Skin of body (tissue), 2 donors: Measurements from ENCODE around the gene OSTN. TPM values are rescaled to one million over a fixed set of nuclear protein-coding genes. Genes with fewer than 3 reads are reported as not detected.
"Not testable (repeated sequence)": the region's sequence is repeated elsewhere in the genome, so short reads cannot be mapped to it uniquely, and the experiment has no call there.

Experiments used
- DNase-seq: peaks from one replicate; lab custom pipeline; 2025; lab: John Stamatoyannopoulos, UW
- total RNA-seq: library from RNA; depleted of rRNA; stranded (reverse); fragments of >200 nt; gene quantifications from one replicate; pipeline ENCODE4 v1.2.3, GENCODE V29; 2014

OSTN gene
- total RNA-seq, 1 donor from 2014 or later = 0.10 TPM

DNA sequence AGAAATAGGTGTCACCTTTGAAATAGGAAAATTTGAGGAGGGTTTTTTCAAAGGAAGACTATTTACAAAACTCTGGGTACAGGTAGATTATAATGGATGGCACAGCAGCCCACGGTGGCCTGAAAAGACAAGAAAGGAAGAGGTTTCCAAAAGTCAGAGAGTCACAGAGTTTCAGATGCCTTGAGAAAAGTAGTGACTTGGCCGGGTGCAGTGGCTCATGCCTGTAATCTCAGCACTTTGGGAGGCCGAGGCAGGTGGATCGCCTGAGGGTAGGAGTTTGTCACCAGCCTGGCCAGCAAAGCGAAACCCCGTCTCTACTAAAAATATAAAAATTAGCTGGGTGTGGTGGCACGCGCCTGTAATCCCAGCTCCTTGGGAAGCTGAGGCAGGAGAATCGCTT, 35.2 kb downstream of the OSTN start:
- DNase-seq = no peak

DNA sequence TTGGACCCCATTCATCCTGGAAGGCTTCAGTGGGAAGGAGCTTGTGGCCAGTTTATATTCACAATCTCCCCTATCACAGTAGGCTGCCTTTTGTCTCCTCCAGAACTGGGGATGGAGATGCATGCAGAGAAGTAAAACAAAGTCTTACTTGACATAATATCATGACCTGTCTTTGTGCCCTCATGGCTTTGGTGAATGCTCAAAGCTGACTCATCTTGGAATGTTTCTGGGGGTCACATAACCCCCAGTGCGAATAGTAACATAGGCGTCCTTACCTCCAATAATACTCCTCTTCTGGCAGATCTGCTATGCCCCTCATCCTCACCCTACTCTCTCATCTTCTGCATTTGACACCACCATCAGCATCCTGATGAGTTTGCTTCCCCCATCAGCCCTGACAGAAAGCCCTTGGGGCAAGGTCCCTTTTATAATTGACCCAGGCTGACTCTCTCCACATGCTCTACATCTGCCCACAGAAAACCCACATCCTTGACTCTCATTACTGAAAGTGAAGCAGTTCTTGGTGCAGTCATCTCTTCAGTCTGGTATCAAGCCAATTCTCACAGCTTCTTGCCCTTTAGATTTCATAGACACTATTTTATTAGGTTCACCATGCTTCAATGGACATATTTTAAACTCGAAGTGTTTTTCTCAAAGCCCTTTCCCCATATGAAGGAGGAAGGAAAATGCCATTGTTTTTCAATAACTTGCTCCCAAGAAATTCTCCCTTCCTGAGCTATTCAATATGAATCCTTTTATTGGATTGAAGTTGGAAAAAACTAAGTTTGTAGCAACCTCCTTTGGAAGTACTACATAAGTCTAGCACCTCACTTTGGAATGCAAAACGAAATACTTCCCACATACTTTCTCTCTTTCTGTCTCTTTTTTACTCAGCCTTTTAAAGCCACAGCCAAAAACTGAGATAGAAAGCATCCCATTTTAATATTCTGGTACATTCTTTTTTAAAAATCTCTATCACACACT, 36.6 kb downstream of the OSTN start:
- DNase-seq = no peak

- DNase-seq = no peak
Observed at GRCh38 chr3:191236646-191237045, 37.6 kb downstream of the OSTN start.

GRCh38 chr3:191237047-191237882, 38.2 kb downstream of the OSTN start:
- DNase-seq = no peak

- no peak for DNase-seq
Observed at GRCh38 chr3:191238321-191238817, 39.3 kb downstream of the OSTN start.

- DNase-seq = no peak
Observed at GRCh38 chr3:191239407-191240031, 40.5 kb downstream of the OSTN start.

DNA sequence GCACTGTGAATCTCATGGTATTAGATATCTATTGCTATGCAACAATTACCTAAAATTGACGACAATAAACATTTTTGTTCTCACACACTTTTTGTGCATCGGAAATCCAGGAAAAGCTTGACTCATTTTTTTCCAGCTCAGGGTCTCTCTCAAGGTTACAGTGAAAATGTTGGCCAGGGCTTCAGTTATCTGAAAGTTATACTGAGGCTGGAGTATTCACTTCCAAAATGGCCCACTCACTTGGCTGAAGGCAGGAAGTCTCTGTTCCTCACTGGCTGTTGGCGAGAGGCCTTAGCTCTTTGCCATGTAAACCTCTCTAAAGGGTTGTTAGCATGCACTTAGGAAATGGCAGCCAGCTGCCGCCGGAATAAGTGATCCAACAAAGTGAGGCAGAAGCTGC, 41.4 kb downstream of the OSTN start:
- DNase-seq = no peak

GRCh38 chr3:191244242-191244867, 45.3 kb downstream of the OSTN start:
- DNase-seq = no peak

GRCh38 chr3:191246034-191246433, 47.0 kb downstream of the OSTN start:
- not testable (repeated sequence) for DNase-seq

GRCh38 chr3:191246630-191247029, 47.6 kb downstream of the OSTN start:
- DNase-seq = no peak

DNA sequence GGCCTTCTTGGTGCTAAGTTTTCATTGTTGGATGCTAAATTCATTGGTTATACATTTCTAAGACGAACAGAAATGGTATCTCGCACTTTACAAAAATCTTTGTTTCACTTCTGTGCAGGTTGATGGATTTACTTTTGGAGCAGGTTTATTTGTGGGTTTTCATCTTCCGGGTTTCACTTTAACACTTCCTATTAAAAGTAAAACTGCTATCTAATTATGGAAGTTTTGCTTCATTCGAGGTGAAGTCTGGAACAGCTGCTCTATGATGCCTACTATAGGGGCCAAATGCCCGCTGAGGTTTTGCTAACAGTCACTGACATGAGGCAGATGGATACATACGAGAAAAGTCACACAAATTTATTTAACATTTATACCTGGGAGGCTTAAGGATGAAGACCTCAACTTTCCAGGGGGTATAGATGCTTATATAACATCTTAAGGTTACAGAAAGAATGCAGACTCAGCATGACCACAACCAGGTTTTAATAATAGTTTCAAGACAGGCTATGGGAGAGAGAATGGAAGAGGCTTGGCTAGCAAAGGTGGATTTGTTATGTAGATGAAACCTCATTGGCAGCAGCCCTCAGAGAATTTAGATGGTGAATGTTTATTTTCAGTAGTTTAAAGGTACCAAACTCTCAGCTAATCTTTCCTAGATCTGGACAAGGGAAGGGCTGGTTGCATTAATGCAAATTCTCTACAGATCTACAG, 54.2 kb downstream of the OSTN start:
- DNase-seq = no peak

- DNase-seq = no peak
Observed at GRCh38 chr3:191254098-191254873, 55.2 kb downstream of the OSTN start.

- no peak for DNase-seq
Observed at GRCh38 chr3:191255156-191255555, 56.1 kb downstream of the OSTN start.

- DNase-seq = no peak
Observed at GRCh38 chr3:191256405-191256804, 57.4 kb downstream of the OSTN start.

DNA sequence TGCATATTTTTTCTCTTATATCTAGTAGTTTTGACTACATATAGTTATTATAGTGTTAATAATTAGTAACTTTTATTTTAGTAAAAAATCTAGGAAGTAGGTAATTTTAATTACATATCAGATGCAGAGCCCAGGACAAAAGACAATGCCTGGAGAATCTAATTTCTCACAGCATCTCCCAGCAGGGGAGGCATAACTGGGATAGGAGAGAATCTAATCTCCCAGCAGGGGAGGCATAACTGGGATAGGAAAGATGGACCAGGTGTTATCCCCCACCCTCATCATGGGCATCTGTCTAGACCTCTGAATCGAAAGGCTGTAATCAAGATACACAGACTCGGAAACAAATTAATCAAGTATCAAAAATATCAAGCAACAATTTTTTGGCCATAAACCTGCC, 58.2 kb downstream of the OSTN start:
- DNase-seq = no peak

DNA sequence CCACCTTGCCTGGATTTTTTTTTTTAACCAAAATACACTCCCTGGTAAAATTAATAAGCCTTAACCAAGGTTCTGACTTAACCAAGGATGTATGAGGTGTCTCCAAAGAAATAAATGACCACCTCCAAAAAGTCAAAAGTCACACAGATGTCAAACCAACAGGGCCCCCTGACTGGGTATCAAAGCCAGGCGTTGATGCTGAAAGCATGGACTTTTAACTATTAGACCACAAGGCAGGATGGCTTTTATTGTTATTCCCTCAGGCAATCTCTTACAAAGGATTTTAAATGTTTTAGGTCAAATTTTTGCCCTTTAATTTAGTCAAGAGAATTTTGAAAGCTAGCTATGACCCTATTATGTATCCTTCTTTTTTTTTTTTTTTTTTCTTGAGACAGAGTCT, 60.4 kb downstream of the OSTN start:
- DNase-seq = no peak

DNA sequence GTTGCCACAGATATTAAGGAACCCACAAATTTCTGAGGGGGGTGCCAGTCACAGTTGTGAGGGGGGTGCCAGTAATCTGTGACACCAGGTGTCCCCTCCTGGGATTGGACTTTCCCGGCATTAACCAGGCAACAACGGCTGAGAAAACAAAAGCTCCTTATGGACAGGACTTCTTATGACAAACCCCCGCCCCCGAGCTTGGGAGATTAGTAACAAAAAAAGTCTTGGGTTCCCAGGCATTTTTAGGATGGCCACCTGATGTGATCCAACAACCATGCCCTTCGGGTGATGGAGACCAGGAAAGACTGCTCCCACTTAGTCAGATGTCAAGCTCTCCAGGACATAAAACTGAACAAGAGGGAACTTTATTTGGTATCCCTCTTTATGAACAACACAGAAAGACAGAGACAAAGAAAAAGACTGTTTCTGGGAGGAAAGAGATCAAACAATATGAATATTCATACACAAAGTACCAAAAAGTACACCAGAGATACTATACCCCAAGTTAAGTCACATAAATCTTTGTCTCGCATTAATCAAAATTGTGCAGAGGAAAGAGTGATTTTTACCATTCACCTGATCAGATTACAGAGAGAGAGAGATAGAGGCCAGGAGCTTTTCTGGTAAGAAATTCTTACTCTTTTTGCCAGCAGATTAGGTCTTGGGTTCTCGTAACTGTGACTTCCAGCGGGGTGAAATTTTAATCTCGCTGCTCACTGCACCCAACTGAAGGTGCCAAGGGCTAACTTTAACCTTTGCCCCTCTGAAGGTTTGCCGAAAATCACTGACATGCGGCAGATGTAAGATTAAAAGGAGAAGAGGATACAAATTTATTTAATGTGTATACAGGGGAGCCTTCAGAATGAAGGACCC, 61.6 kb downstream of the OSTN start:
- DNase-seq = no peak

- DNase-seq = no peak
Observed at GRCh38 chr3:191261304-191261638, 62.2 kb downstream of the OSTN start.

- DNase-seq = no peak
Observed at GRCh38 chr3:191262650-191263049, 63.6 kb downstream of the OSTN start.
